ENCODE results near the gene ITGB2.

The ITGB2 gene

DNA sequence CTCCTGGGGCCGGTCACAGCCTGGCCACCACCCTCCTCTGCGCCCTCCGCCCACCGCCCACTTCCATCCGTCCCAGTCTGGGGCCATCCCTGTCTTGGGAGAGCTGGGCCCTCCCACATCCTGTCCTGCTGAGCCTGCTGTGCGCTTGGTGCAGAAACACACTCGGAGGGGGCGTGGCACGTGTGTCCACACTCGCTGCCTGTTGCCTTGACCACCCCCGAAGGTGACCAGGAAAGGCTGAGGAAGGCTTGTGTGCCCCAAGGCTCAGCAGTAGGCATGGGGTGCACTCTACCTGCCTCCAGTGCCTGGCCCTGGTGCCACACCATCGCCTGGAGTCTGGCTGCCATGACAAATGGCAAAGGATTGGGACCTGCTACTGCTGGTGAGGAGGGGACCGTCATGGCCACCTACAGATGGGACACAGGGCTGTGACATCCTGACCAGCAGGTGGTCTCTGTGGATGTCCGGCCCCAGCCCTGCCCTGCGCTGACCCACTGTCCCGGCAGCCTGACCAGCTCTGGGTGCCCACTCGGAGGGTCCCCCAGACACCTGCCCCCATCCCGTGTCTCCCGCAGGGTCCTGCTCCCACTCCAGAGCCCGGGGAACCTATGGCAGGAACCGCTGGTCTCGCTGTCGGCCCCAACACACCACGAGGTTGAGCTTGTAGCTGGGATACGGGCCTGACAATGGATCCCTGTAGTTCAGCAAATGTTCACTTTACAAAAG, 24.0 kb downstream of the ITGB2 start:
- TF ChIP-seq, protein P1, sequence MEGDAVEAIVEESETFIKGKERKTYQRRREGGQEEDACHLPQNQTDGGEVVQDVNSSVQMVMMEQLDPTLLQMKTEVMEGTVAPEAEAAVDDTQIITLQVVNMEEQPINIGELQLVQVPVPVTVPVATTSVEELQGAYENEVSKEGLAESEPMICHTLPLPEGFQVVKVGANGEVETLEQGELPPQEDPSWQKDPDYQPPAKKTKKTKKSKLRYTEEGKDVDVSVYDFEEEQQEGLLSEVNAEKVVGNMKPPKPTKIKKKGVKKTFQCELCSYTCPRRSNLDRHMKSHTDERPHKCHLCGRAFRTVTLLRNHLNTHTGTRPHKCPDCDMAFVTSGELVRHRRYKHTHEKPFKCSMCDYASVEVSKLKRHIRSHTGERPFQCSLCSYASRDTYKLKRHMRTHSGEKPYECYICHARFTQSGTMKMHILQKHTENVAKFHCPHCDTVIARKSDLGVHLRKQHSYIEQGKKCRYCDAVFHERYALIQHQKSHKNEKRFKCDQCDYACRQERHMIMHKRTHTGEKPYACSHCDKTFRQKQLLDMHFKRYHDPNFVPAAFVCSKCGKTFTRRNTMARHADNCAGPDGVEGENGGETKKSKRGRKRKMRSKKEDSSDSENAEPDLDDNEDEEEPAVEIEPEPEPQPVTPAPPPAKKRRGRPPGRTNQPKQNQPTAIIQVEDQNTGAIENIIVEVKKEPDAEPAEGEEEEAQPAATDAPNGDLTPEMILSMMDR (IDR thresholded peaks at IDR 0.05; ENCODE audit: low read depth, low read length), result no peak
- DNase-seq (ENCODE audit: low read depth, low spot score), result no peak
- no peak overlapping the region for H3K4me3 ChIP-seq (ENCODE audit: low read depth, low read length)
- in situ Hi-C loops (cut with HindIII; ENCODE audit: low sequenced_read_pairs), result no loop called here

DNA sequence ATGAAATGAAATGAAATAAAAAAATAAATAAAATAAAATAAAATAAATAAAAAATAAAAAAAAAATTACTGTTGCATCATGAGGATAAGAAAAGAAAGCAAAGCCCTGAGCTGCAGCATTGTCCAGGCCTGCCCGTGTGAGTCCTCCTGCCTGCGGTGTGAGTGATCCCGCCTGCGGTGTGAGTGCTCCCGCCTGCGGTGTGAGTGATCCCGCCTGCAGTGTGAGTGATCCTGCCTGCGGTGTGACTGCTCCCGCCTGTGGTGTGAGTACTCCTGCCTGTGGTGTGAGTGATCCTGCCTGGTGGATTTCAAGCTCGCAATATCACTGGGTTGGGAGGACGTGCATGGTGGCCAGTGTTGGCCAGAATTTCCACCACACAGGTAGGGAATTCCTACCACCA, 24.8 kb downstream of the ITGB2 start:
- TF ChIP-seq, protein P1 (IDR thresholded peaks at IDR 0.05; ENCODE audit: low read depth, low read length), result no peak
- in situ Hi-C loops (cut with HindIII; ENCODE audit: low sequenced_read_pairs), result no loop called here
- DNase-seq (ENCODE audit: low read depth, low spot score), result no peak
- no peak overlapping the region for H3K4me3 ChIP-seq (ENCODE audit: low read depth, low read length)

DNA sequence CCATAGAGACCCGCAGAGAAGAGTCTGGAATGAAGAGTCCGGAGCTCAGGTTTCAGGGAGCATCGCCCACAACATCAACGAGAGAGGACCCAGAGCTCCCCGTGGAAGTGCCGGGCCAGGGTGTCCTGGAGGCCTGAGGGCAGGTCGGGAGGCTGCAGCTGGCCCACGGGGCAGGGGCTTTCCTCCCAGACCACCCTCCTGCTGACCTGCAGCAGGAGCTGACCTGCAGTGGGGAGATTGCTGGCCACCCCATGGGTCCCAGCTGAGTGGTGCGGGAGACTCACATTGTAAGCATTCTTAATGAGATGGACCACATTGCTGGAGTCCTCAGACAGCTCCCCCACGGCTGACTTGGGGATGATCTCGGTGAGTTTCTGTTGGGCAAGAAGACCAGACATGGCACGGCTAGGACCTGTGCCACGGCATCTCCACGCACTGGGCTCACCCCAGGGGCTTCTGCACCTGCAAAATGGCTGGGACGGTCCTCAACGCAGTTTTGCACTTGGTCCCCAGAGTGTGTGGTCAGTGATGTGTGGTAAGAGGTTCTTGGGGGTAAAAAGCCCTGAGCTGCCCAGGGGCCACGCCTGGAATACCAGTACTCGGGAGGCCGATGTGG, 25.9 kb downstream of the ITGB2 start:
- in situ Hi-C loops (cut with HindIII; ENCODE audit: low sequenced_read_pairs), result no loop called here

DNA sequence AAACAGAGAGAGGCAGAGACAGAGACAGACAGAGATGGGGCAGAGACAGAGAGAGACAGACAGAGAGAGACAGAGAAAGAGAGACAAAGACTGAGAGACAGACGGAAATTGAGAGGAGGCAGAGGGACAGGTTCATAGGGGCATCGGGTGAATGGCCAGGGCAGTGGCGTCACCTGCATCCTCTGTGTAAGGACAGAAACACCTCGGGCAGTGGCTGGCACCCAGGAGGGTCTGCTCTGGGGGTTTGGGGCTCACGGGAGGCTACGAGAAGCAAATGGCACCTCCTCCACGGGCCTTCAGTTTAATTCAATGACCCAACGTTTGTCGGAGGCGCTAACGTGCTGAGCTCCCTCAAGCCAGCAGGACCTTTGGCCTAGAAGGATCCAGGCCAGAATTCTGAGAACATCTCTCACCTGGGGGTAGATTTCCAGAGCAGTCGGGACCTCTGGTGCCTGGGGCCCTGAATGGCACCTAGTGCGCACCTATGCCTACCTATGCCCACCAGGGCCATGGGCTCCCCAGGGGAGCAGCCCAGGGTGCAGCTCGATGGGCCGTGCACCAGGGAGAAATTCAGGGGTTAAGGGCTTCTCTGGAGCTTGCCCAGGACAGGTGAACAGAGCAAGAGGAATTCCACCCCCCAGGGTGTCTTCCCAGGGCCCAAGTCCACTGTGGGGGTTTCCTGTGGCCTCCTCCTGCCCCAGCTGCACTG, 26.6 kb downstream of the ITGB2 start:
- TF ChIP-seq, protein P1 (IDR thresholded peaks at IDR 0.05; ENCODE audit: low read depth, low read length), result no peak
- in situ Hi-C loops (cut with HindIII; ENCODE audit: low sequenced_read_pairs), result no loop called here
- DNase-seq (ENCODE audit: low read depth, low spot score), result no peak
- H3K4me3 ChIP-seq (ENCODE audit: low read depth, low read length), result no peak overlapping the region

More for the DNA sequence above, 25.9 kb downstream of the ITGB2 start:
- no peak for DNase-seq (ENCODE audit: low read depth, low spot score)
- TF ChIP-seq, protein P1 (IDR thresholded peaks at IDR 0.05; ENCODE audit: low read depth, low read length), result no peak
- no peak overlapping the region for H3K4me3 ChIP-seq (ENCODE audit: low read depth, low read length)

DNA sequence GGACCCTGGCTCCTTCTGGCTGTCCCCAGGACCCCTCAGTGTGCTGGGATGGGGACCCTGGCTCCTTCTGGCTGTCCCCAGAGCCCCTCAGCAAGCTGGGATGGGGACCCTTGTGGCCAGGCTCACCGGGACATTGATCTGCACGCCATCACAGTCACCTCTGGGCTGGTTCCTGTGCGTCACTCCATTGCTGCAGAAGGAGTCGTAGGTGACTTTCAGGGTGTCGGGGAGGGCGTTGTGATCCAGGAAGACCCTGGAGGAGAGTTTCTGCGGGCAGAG, 27.5 kb downstream of the ITGB2 start:
- H3K4me3 ChIP-seq (ENCODE audit: low read depth, low read length), result no peak overlapping the region
- in situ Hi-C loops (cut with HindIII; ENCODE audit: low sequenced_read_pairs), result no loop called here
- TF ChIP-seq, protein P1 (IDR thresholded peaks at IDR 0.05; ENCODE audit: low read depth, low read length), result no peak
- DNase-seq (ENCODE audit: low read depth, low spot score), result no peak

DNA sequence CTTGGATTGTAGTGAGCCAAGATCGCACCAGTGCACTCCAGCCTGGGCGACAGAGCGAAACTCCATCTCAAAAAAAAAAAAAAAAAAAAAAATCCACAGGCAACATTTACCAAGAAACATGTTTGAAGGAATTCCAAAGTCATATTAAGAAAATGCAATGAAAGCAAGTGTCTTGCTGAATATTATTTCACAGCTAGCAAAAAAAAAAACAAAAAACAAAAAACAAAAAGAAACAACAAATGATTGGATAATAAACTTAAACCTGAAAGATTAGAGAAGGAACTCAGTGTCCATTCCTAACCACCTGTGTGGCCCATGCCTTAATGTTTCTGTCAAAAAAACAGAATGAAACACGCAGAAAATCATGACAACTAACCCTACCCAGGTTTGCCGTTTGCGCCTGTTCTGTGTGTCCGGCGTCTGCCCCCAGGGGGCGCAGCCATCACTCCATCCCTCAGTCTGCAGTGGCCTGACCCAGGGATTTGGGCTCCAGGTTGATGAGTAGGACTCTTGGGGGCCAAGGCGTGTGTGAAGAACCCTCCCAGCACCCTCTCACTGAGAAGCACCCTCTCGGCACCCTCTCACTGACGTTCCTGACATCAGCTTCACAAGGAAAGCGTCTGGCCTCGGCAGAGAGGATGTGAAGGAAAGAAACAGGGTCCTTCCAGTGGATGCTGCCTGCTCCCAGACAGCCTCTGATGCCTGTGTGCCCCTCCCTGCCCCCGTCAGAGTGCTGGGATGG, 28.0 kb downstream of the ITGB2 start:
- H3K4me3 ChIP-seq (ENCODE audit: low read depth, low read length), result no peak overlapping the region
- TF ChIP-seq, protein P1 (IDR thresholded peaks at IDR 0.05; ENCODE audit: low read depth, low read length), result peak; percentile 94
- DNase-seq (ENCODE audit: low read depth, low spot score), result no peak
- in situ Hi-C loops (cut with HindIII; ENCODE audit: low sequenced_read_pairs), result no loop called here
